RPMI8226 (cell line): ENCODE results near the gene SAP30L.

ENCODE experiments used
- DNase-seq: peaks from one replicate; pipeline ENCODE4 v3.0.0-alpha.2; 2015

Gene SAP30L

GRCh38 chr5:154421868-154422267 lies 23.9 kb upstream of the SAP30L start:
- DNase-seq: peak; percentile 24

GRCh38 chr5:154422298-154422697 lies 23.5 kb upstream of the SAP30L start:
- no peak for DNase-seq

- DNase-seq: no peak
Measured at GRCh38 chr5:154428208-154428607, 17.6 kb upstream of the SAP30L start.

- DNase-seq: no peak
Measured at GRCh38 chr5:154429341-154429740, 16.5 kb upstream of the SAP30L start.

GRCh38 chr5:154430466-154430865 lies 15.3 kb upstream of the SAP30L start:
- no peak for DNase-seq

- no peak for DNase-seq
Measured at GRCh38 chr5:154430961-154431630, 14.7 kb upstream of the SAP30L start.

GRCh38 chr5:154435226-154435625 lies 10.6 kb upstream of the SAP30L start:
- no peak for DNase-seq

- DNase-seq: no peak
Measured at GRCh38 chr5:154437281-154437965, 8.4 kb upstream of the SAP30L start.

- no peak for DNase-seq
Measured at GRCh38 chr5:154440540-154440939, 5.3 kb upstream of the SAP30L start.

- DNase-seq: no peak
Measured at GRCh38 chr5:154442801-154443200, 3.0 kb upstream of the SAP30L start.

GRCh38 chr5:154444556-154445421 lies 1.0 kb upstream of the SAP30L start:
- DNase-seq: peak; percentile 25

GRCh38 chr5:154446195-154447088 lies 645 bp downstream of the SAP30L start:
- DNase-seq: peak; percentile 37

- DNase-seq: no peak
Measured at GRCh38 chr5:154447089-154447725, 1.4 kb downstream of the SAP30L start.

- DNase-seq: no peak
Measured at GRCh38 chr5:154449786-154450185, 4.0 kb downstream of the SAP30L start.

GRCh38 chr5:154451957-154452356 lies 6.2 kb downstream of the SAP30L start:
- DNase-seq: no peak

GRCh38 chr5:154455585-154455984 lies 9.8 kb downstream of the SAP30L start:
- no peak for DNase-seq

GRCh38 chr5:154456540-154456939 lies 10.7 kb downstream of the SAP30L start:
- no peak for DNase-seq

GRCh38 chr5:154459015-154459414 lies 13.2 kb downstream of the SAP30L start:
- DNase-seq: no peak

GRCh38 chr5:154460172-154460571 lies 14.4 kb downstream of the SAP30L start:
- no peak for DNase-seq

GRCh38 chr5:154461531-154461930 lies 15.7 kb downstream of the SAP30L start:
- DNase-seq: no peak

- no peak for DNase-seq
Measured at GRCh38 chr5:154464438-154464837, 18.6 kb downstream of the SAP30L start.

- DNase-seq: no peak
Measured at GRCh38 chr5:154465169-154465568, 19.4 kb downstream of the SAP30L start.
